Sigmoid colon (tissue), 7 donors: ENCODE results near the gene ANKRD44. TPM values are rescaled to one million over a fixed set of nuclear protein-coding genes. Genes with fewer than 3 reads are reported as not detected.

Source experiments
- DNase-seq: peaks from one replicate; pipeline ENCODE4 v3.0.0-alpha.2; 2019
- H3K27ac ChIP-seq, 4 donors: fragments of 200-600 bp; sonication (generic); one replicate each; pipeline ENCODE4 v1.5.1; 2016 to 2019; ENCODE audit warnings: mild to moderate bottlenecking in 1 of 4
- H3K27me3 ChIP-seq, 3 donors: fragments of 200-600 bp; sonication (generic); one replicate each; pipeline ENCODE4 v1.5.1; 2019; ENCODE audit warnings: mild to moderate bottlenecking in 1 of 3
- H3K36me3 ChIP-seq, 4 donors: fragments of 200-600 bp; sonication (generic); one replicate each; pipeline ENCODE4 v1.5.1; 2016 to 2019
- H3K4me1 ChIP-seq, 4 donors: fragments of 200-600 bp; sonication (generic); one replicate each; pipeline ENCODE4 v1.5.1; 2017 to 2019
- H3K4me3 ChIP-seq, 4 donors: fragments of 200-600 bp; sonication (generic); one replicate each; pipeline ENCODE4 v1.5.1; 2017 to 2019; ENCODE audit warnings: mild to moderate bottlenecking in 2 of 4, moderate library complexity in 1 of 4
- H3K9me3 ChIP-seq, 4 donors: fragments of 200-600 bp in 3 of 4; sonication (generic) in 3 of 4; one replicate each; pipeline versions ENCODE4 v1.5.1 to v1.6.1; 2013 to 2019
- EP300 ChIP-seq, 4 donors: sonication (generic); formaldehyde crosslinking; IDR thresholded peaks; one replicate each; pipeline ENCODE4 v1.6.1; 2017; ENCODE audit warnings: antibody characterized with exemption in 4 of 4
- POLR2A ChIP-seq, 2 donors: fragments of 450-650 bp; IDR thresholded peaks; one replicate each; pipeline ENCODE4 v1.6.1; 2016; ENCODE audit warnings: antibody characterized with exemption in 2 of 2, mild to moderate bottlenecking in 2 of 2, moderate library complexity in 2 of 2
- POLR2AphosphoS5 ChIP-seq, 4 donors: sonication (generic); formaldehyde crosslinking; IDR thresholded peaks; one replicate each; pipeline ENCODE4 v1.6.1; 2017; ENCODE audit warnings: antibody characterized with exemption in 4 of 4
- WGBS, 2 donors: extraction: QIAGEN DNeasy Blood & Tissue Kit; methylation state at CpG; one replicate each; pipeline ENCODE4 v1.1.7; 2013; 5-methylcytosine and 5-hydroxymethylcytosine counted together
- intact Hi-C: fragments of 100-400 bp; cut with DNase I; formaldehyde crosslinking; loops from one replicate; pipeline ENCODE4 v1.15.1; 2023
- polyA plus RNA-seq, 3 donors: library from polyadenylated mRNA; stranded (reverse); fragments of 200-250 nt; gene quantifications; one replicate each; pipeline ENCODE4 v1.2.3, GENCODE V29; 2013
- total RNA-seq, 4 donors: library from RNA; depleted of rRNA; stranded (reverse); fragments of >200 nt; gene quantifications; one replicate each; pipeline ENCODE4 v1.1.0, GENCODE V29; 2016
- TF ChIP-seq, protein P1 (sequence below), 4 experiments: fragments of 450-650 bp in 3 of 4; fragments of 200-600 bp in 1 of 4; IDR thresholded peaks; one replicate each; pipeline ENCODE4 v1.5.1; 2016 to 2019; ENCODE audit warnings: antibody characterized with exemption in 4 of 4, mild to moderate bottlenecking in 3 of 4, moderate library complexity in 2 of 4
- donor health status: healthy with polysubstance abuse.
- donor health status: Bipolar disorder and iron deficiency.
- donor health status: healthy.

ANKRD44 gene
- total and polyA plus RNA-seq, 7 donors: 1.2 to 41.1 (median 34.2) TPM

DNA sequence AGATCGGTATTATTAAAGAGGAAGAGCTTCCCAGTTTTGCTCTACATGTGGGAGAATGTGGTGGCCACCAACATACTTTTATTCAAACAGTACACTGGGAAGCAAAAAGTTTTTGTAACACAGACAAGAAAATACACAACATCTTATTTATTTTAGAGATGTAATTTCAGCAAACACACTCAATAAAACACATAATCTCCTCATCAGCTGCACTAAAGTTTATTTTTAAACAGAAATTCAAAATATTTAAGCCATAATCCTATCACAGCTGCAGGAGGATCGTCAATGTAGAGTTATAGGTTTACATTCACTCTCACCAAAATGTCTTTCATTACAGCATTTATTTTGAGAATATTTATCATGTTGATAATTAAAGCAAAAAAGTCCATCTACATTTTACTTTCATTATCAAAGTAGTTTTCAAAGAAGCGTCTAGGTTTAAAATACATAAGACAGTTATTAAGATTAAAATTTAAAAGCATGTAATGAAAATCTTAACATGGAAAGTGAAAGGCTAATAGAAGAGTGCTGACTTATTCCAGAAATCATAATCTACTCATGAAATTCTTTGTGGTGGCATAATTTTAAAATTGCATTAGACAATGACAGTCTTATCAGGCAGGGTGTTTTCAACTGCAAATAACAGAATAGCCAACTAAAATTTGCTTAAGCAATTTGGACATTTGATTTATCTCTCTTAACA, 61.0 kb downstream of the ANKRD44 start:
- Histone ChIP-seq H3K4me1 (peaks cover 0 to 57% (median 20%) of the 10 kb centered on the region in 4 donors), H3K27ac (no peak overlapping the region), H3K27me3 (no peaks in the 10 kb centered on the region), H3K36me3 (no peaks in the 10 kb centered on the region), H3K4me3 (no peak overlapping the region), H3K9me3 (no peaks in the 10 kb centered on the region)
- TF ChIP-seq POLR2AphosphoS5 (IDR thresholded peaks at IDR 0.05): no peak
- DNase-seq: no peak
- 73 to 75% methylated on average over 3 of the region's 3 CpGs for WGBS, 2 donors
- intact Hi-C loops: loop anchor here (5.0 kb wide), 2 partner anchors 37 to 38 kb away; no protein-coding TSS in a partner anchor

DNA sequence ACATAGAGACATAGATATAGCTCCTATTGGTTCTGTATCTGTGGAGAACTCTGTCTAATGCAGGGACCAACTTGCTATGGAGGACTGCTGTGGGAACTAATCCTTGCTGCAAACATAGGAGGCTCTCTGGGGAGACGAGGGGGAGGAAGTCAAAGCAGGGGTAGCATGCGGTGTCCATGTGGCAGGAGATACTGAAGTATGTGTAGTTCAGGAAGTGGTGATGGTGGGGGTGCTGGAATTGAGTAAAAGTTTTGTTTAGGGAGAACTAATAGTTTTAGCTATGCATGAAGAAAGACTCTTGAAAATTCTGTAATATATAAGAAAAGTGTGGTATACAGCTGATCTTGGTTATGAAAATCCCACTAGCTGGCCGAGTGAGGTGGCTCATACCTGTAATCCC, 62.0 kb downstream of the ANKRD44 start:
- DNase-seq: no peak
- WGBS, 2 donors: 70 to 88% methylated on average over 3 of the region's 3 CpGs
- H3K27ac ChIP-seq: no peak overlapping the region
- H3K36me3 ChIP-seq: no peaks in the 10 kb centered on the region
- no peak for TF ChIP-seq POLR2A (IDR thresholded peaks at IDR 0.05)
- TF ChIP-seq EP300 (IDR thresholded peaks at IDR 0.05): no peak
- TF ChIP-seq, protein P1, sequence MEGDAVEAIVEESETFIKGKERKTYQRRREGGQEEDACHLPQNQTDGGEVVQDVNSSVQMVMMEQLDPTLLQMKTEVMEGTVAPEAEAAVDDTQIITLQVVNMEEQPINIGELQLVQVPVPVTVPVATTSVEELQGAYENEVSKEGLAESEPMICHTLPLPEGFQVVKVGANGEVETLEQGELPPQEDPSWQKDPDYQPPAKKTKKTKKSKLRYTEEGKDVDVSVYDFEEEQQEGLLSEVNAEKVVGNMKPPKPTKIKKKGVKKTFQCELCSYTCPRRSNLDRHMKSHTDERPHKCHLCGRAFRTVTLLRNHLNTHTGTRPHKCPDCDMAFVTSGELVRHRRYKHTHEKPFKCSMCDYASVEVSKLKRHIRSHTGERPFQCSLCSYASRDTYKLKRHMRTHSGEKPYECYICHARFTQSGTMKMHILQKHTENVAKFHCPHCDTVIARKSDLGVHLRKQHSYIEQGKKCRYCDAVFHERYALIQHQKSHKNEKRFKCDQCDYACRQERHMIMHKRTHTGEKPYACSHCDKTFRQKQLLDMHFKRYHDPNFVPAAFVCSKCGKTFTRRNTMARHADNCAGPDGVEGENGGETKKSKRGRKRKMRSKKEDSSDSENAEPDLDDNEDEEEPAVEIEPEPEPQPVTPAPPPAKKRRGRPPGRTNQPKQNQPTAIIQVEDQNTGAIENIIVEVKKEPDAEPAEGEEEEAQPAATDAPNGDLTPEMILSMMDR (IDR thresholded peaks at IDR 0.05): no peak
- no peak for TF ChIP-seq POLR2AphosphoS5 (IDR thresholded peaks at IDR 0.05)
- H3K4me3 ChIP-seq: no peak overlapping the region
- intact Hi-C loops: loop anchor here (5.0 kb wide), 1 partner anchor 36 kb away; no protein-coding TSS in a partner anchor
- H3K4me1 ChIP-seq: peaks cover 0 to 52% (median 18%) of the 10 kb centered on the region in 4 donors
- H3K9me3 ChIP-seq: no peaks in the 10 kb centered on the region
- no peaks in the 10 kb centered on the region for H3K27me3 ChIP-seq

DNA sequence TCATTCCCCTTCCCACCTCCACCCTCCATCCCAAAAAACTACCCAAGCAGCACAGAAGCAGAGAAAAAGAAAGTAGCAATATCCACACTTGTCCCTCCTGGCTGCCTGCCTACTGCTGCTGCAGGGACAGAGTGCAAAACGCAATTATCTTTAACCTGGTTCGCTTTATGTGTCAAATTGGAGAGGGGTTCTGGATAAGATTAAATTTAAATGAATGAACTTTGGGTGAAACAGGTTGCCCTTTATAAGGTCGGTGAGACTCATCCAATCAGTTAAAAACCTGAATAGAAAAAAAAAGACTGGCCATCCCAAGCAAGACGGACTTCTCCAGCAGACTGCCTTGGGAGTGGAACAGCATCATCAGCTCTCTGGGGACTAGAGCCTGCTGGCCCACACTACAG, 62.6 kb downstream of the ANKRD44 start:
- intact Hi-C loops: loop anchor here (5.0 kb wide), 1 partner anchor 36 kb away; no protein-coding TSS in a partner anchor
- WGBS, 2 donors: 91 to 93% methylated on average over 4 of the region's 4 CpGs

DNA sequence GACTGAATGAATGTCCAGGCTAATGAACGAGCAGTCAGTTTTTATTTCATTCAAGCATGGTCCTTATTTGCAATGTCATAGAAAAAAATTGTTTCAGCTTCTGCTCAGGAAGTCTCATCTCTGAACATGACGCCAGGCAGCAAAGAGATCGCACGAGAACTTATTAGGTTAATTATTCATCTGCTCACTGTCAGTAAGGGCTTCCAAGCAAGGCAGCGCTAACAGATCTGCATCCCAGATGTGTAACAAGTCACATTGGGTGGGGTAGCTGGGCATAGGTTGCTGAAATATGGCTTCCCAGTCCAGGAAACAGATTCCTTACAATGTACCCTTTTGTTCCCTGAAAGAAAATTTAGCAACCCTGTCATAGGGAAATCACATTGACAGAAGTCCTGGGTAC, 63.5 kb downstream of the ANKRD44 start:
- Histone ChIP-seq H3K36me3 (no peaks in the 10 kb centered on the region), H3K4me3 (no peak overlapping the region), H3K27ac (no peak overlapping the region), H3K4me1 (peaks cover 0 to 46% (median 21%) of the 10 kb centered on the region in 4 donors), H3K9me3 (no peaks in the 10 kb centered on the region), H3K27me3 (no peaks in the 10 kb centered on the region)
- intact Hi-C loops: loop anchor here (5.0 kb wide), 1 partner anchor 35 kb away; no protein-coding TSS in a partner anchor
- TF ChIP-seq EP300 (IDR thresholded peaks at IDR 0.05) (no peak), POLR2AphosphoS5 (IDR thresholded peaks at IDR 0.05) (no peak), POLR2A (IDR thresholded peaks at IDR 0.05) (no peak)
- TF ChIP-seq, protein P1 (IDR thresholded peaks at IDR 0.05): no peak
- 31 to 66% methylated on average over 5 of the region's 5 CpGs for WGBS, 2 donors
- no peak for DNase-seq

More for the DNA sequence above, 62.6 kb downstream of the ANKRD44 start:
- TF ChIP-seq, protein P1 (IDR thresholded peaks at IDR 0.05): no peak
- TF ChIP-seq POLR2A (IDR thresholded peaks at IDR 0.05) (no peak), POLR2AphosphoS5 (IDR thresholded peaks at IDR 0.05) (no peak), EP300 (IDR thresholded peaks at IDR 0.05) (no peak)
- Histone ChIP-seq H3K27me3 (no peaks in the 10 kb centered on the region), H3K36me3 (no peaks in the 10 kb centered on the region), H3K4me3 (no peak overlapping the region), H3K27ac (peak overlapping the region in 1 of 4 donors; percentile 28), H3K9me3 (no peaks in the 10 kb centered on the region), H3K4me1 (peaks cover 0 to 52% (median 19%) of the 10 kb centered on the region in 4 donors)
- no peak for DNase-seq
